K562 (cell line): Measurements from ENCODE around the gene CPT1B. TPM values are rescaled to one million over a fixed set of nuclear protein-coding genes. Genes with fewer than 3 reads are reported as not detected.
A peak's percentile ranks its signal among the peaks of the same experiment; 100 is the strongest.

ENCODE experiments used
- CBX3 ChIP-seq, 2 experiments: IDR thresholded peaks; 1 replicate in 1 of 2; 2 replicates in 1 of 2; pipeline ENCODE4 v1.6.1; 2012; ENCODE audit warnings: inconsistent platforms in 2 of 2, low read length in 2 of 2, borderline replicate concordance in 1 of 2, control low read depth in 1 of 2
- EP400 ChIP-seq: fragments of 450-650 bp; IDR thresholded peaks from 2 replicates; pipeline ENCODE4 v1.6.1; 2017; ENCODE audit warnings: antibody characterized with exemption, mild to moderate bottlenecking, moderate library complexity
- GABPA ChIP-seq: fragments of 200-800 bp; sonication (Bioruptor generic); conservative IDR thresholded peaks from 2 replicates; pipeline ENCODE4 v1.6.1; 2016; ENCODE audit warnings: low read depth, missing genetic modification characterization, missing compliant biosample characterization
- GATAD2B ChIP-seq: fragments of 450-650 bp; IDR thresholded peaks from 2 replicates; pipeline ENCODE4 v1.6.1; 2017; ENCODE audit warnings: mild to moderate bottlenecking, borderline replicate concordance
- NFIX ChIP-seq: fragments of 250-450 bp; sonication (Bioruptor Pico); IDR thresholded peaks from 2 replicates; pipeline ENCODE4 v1.4.0; 2020; ENCODE audit warnings: low read depth, mild to moderate bottlenecking, moderate library complexity
- RAD21 ChIP-seq, 2 experiments: fragments of 250-450 bp in 1 of 2; fragments of 450-650 bp in 1 of 2; sonication (Bioruptor Pico) in 1 of 2; formaldehyde crosslinking in 1 of 2; IDR thresholded peaks in 1 of 2; conservative IDR thresholded peaks in 1 of 2; 2 replicates each; pipeline versions ENCODE4 v1.4.0 to v1.8.0; 2020 to 2022; ENCODE audit warnings: mild to moderate bottlenecking in 2 of 2, moderate library complexity in 1 of 2
- RBM25 ChIP-seq: fragments of 200-400 bp; formaldehyde crosslinking; IDR thresholded peaks from 2 replicates; pipeline ENCODE4 v1.6.1; 2018; ENCODE audit warnings: low read length, low read depth, moderate library complexity; ENCODE audit not compliant: severe bottlenecking
- SREBF2 ChIP-seq: sonication (generic); formaldehyde crosslinking; IDR thresholded peaks from 2 replicates; pipeline ENCODE4 v1.4.0; 2020; ENCODE audit warnings: mild to moderate bottlenecking, missing genetic modification reagents
- SRF ChIP-seq, 2 experiments: fragments of 250-450, 450-650 bp in 1 of 2; sonication (Bioruptor Pico) in 1 of 2; sonication (generic) in 1 of 2; formaldehyde crosslinking; IDR thresholded peaks; 2 replicates each; pipeline versions ENCODE4 v1.5.0 to v1.5.1; 2020 to 2022; ENCODE audit warnings: mild to moderate bottlenecking in 1 of 2, missing genetic modification reagents in 1 of 2
- SRSF3 ChIP-seq: fragments of 200-400 bp; formaldehyde crosslinking; IDR thresholded peaks from 2 replicates; pipeline ENCODE4 v1.6.1; 2016; ENCODE audit warnings: mild to moderate bottlenecking, low read length, moderate library complexity; ENCODE audit not compliant: insufficient read depth
- TARDBP ChIP-seq: fragments of 450-650 bp; IDR thresholded peaks from 2 replicates; pipeline ENCODE4 v1.6.1; 2016
- TBP ChIP-seq: optimal IDR thresholded peaks from 2 replicates; pipeline ENCODE3; 2011; ENCODE audit warnings: low read depth, low read length, improper control_type of control experiment
- TEAD2 ChIP-seq: fragments of 450-650 bp; IDR thresholded peaks from 2 replicates; pipeline ENCODE4 v1.6.1; 2016; ENCODE audit warnings: missing genetic modification characterization, control low read depth, missing compliant biosample characterization
- U2AF1 ChIP-seq: fragments of 200-400 bp; formaldehyde crosslinking; optimal IDR thresholded peaks from 2 replicates; pipeline ENCODE3; 2017; ENCODE audit warnings: mild to moderate bottlenecking, low read depth, low read length, moderate library complexity
- ZNF263 ChIP-seq: sonication (generic); formaldehyde crosslinking; IDR thresholded peaks from 2 replicates; pipeline ENCODE4 v1.8.0; 2022; ENCODE audit warnings: mild to moderate bottlenecking, missing genetic modification reagents, borderline replicate concordance
- ZNF41 ChIP-seq: fragments of 250-450 bp; sonication (Bioruptor Pico); conservative IDR thresholded peaks from 2 replicates; pipeline ENCODE4 v1.4.0; 2020; ENCODE audit warnings: mild to moderate bottlenecking
- ZNF551 ChIP-seq: fragments of 250-450 bp; sonication (Bioruptor Pico); IDR thresholded peaks from 2 replicates; pipeline ENCODE4 v1.5.0; 2021; ENCODE audit warnings: mild to moderate bottlenecking, moderate library complexity
- ZNF766 ChIP-seq: fragments of 200-800 bp; sonication (Bioruptor generic); conservative IDR thresholded peaks from 2 replicates; pipeline ENCODE4 v1.6.1; 2016; ENCODE audit warnings: missing genetic modification characterization, missing compliant biosample characterization
- polyA plus RNA-seq, 8 experiments: library from polyadenylated mRNA; depleted of rRNA in 4 of 8; stranded (reverse) in 5 of 8; unstranded in 3 of 8; fragments of >200 nt; fragmentation: Nextera tagmentation in 2 of 8; fragmentation: Illumina TruSeq in 1 of 8; extraction: Ambion mirVana in 2 of 8; extraction: Trizol in 1 of 8; gene quantifications; 2 replicates each; pipeline versions ENCODE4 v1.2.1 to v1.2.3, GENCODE V29; 2011 to 2014; ENCODE audit warnings: inconsistent platforms in 1 of 8, missing spikeins in 1 of 8
- total RNA-seq, 7 experiments: library from RNA; depleted of rRNA in 6 of 7; stranded (reverse); fragments of >200 nt in 6 of 7; fragmentation: Illumina TruSeq in 2 of 7; extraction: Trizol in 2 of 7; gene quantifications; 2 replicates each; pipeline versions ENCODE4 v1.2.1 to v1.2.3, GENCODE V29; 2011 to 2021; ENCODE audit warnings: low replicate concordance in 1 of 7
- TF ChIP-seq, protein P1 (sequence below): fragments of 450-650 bp; formaldehyde crosslinking; IDR thresholded peaks from 2 replicates; pipeline ENCODE4 v1.4.0; 2022; ENCODE audit warnings: missing genetic modification characterization
- TF ChIP-seq, protein P2 (sequence below): sonication (generic); formaldehyde crosslinking; IDR thresholded peaks from 2 replicates; pipeline ENCODE4 v1.9.0; 2022; ENCODE audit warnings: mild to moderate bottlenecking, missing genetic modification reagents
- TF ChIP-seq, protein P3 (sequence below): sonication (generic); formaldehyde crosslinking; IDR thresholded peaks from 2 replicates; pipeline ENCODE4 v1.8.0; 2022; ENCODE audit warnings: missing genetic modification reagents, mild to moderate bottlenecking, moderate library complexity, borderline replicate concordance
- TF ChIP-seq, protein P4 (sequence below): fragments of 250-450 bp; sonication (Bioruptor Pico); IDR thresholded peaks from 2 replicates; pipeline ENCODE4 v1.8.0; 2022; ENCODE audit warnings: moderate library complexity, mild to moderate bottlenecking, inconsistent platforms

CPT1B gene
- total and polyA plus RNA-seq, 9 of the 15 experiments (the other 6 are each of a cell fraction or from before 2014, with no cell fraction given), result 0.35 to 6.1 (median 2.6) TPM

DNA sequence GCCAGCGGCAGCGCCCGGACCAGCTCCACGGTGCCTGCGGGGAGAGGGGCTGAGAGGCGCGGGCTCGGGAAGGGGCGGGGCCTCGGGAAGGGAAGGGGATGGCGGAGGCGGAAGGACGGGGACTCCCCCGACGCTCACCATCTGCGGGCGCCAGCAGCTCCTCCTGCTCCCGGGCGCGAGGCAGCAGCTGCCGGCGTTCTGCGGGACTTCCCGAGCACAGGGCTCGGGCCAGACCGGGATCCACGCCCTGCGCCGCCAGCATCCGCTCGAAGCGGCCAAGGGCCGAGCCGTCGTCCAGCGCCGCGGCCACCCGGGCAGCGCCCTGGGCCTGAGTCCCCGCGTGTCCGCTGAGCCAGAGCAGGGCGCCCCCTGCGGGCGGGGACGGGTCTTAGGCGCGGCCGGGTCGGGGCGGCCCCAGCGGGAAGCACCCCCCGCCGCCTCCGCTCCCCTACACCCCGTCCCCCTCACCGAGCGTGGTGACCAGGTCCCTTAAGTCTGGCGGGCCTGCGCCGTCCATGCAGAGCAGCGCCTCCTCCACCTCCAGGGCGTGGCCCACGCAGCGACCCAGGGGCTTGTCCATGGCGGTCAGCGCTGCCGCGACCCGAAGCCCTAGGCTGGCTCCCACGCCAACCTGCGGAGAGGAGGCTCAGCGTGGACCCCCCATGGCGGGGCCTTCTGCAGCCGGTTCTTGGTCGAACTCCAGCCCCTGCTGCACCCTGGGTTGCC lies 52.0 kb downstream of the CPT1B start (continued):
- TF ChIP-seq, protein P1, sequence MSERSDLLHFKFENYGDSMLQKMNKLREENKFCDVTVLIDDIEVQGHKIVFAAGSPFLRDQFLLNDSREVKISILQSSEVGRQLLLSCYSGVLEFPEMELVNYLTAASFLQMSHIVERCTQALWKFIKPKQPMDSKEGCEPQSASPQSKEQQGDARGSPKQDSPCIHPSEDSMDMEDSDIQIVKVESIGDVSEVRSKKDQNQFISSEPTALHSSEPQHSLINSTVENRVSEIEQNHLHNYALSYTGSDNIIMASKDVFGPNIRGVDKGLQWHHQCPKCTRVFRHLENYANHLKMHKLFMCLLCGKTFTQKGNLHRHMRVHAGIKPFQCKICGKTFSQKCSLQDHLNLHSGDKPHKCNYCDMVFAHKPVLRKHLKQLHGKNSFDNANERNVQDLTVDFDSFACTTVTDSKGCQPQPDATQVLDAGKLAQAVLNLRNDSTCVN, result no peak
- TF ChIP-seq GATAD2B, result peak; percentile 79; the same call in 1 of the 2 replicates
- no peak for TF ChIP-seq ZNF41 (CRISPR knock-in tag)
- TF ChIP-seq, protein P2, sequence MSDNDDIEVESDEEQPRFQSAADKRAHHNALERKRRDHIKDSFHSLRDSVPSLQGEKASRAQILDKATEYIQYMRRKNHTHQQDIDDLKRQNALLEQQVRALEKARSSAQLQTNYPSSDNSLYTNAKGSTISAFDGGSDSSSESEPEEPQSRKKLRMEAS (CRISPR knock-in tag), result no peak; the same call in 1 of the 2 replicates
- no peak for TF ChIP-seq ZNF263 (CRISPR knock-in tag)
- TF ChIP-seq ZNF766 (CRISPR knock-in tag), result no peak
- TF ChIP-seq NFIX, result no peak
- peak; percentile 9 for TF ChIP-seq RBM25
- TF ChIP-seq CBX3 (IDR thresholded peaks at IDR 0.05; ENCODE audit: borderline replicate concordance in 1 of 2, low read length in 2 of 2), result no peak
- TF ChIP-seq SREBF2 (CRISPR knock-in tag), result no peak
- peak; percentile 16 to 26; a peak in 2 of 4 replicates for TF ChIP-seq RAD21 (CRISPR knock-in tag; conservative IDR thresholded peaks at IDR 0.05 in 1 of 2, IDR thresholded peaks at IDR 0.05 in 1 of 2)
- 0 out of 4 replicates have a peak, but pooled peaks of 1 of the 2 experiments have one; percentile 30 for TF ChIP-seq SRF (CRISPR knock-in tag; IDR thresholded peaks at IDR 0.05)
- peak; percentile 52; the same call in 1 of the 2 replicates for TF ChIP-seq GABPA (tag)
- TF ChIP-seq, protein P3, sequence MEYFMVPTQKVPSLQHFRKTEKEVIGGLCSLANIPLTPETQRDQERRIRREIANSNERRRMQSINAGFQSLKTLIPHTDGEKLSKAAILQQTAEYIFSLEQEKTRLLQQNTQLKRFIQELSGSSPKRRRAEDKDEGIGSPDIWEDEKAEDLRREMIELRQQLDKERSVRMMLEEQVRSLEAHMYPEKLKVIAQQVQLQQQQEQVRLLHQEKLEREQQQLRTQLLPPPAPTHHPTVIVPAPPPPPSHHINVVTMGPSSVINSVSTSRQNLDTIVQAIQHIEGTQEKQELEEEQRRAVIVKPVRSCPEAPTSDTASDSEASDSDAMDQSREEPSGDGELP (CRISPR knock-in tag), result no peak
- no peak for TF ChIP-seq U2AF1
- TF ChIP-seq TEAD2 (tag), result no peak
- TF ChIP-seq, protein P4, sequence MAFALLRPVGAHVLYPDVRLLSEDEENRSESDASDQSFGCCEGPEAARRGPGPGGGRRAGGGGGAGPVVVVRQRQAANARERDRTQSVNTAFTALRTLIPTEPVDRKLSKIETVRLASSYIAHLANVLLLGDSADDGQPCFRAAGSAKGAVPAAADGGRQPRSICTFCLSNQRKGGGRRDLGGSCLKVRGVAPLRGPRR (CRISPR knock-in tag), result no peak
- TF ChIP-seq TARDBP, result peak; percentile 58; the same call in 1 of the 2 replicates
- peak; percentile 35 for TF ChIP-seq TBP
- TF ChIP-seq ZNF551 (CRISPR knock-in tag), result no peak
- no peak for TF ChIP-seq SRSF3
- peak; percentile 5; the same call in 1 of the 2 replicates for TF ChIP-seq EP400
